ENCODE measurements around the gene CHID1. TPM values are rescaled to one million over a fixed set of nuclear protein-coding genes. Genes with fewer than 3 reads are reported as not detected.
A peak's percentile ranks its signal among the peaks of the same experiment; 100 is the strongest.

CHID1 gene
- total RNA-seq, 3 donors from 2014 or later, result 102 to 115 (median 104) TPM

DNA sequence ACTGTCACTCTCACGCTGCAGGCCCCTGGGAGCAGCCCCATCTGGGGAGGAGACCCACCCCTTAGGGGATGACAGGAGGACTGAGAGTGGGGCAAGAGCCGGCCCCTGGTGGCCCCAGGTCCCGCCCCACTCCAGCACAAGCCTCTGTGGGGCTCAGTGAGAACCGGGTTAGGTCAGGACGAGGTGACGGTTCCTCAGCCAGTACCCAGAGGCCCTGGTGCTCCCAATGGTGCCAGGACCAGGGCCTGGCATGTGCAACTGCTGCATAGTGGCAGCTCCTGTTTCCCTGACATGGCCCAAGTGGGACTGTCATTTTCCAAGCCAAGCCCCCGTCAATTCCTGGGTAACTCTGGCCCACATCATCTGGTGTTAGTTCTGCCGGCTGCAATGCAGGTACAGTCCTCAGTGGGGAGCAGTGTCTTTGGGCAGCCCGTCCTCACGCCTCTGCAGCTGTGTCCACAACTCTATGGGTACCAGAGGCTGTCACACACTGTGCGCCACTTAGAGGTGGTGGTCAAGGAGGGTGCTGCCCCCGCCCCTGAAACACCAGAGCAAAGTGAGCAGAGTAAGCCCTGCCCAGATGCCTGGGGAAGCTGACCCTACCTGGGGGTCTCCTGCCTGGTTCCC lies 15.9 kb downstream of the CHID1 start:
- Mint-ChIP-seq H3K4me1 (ENCODE audit: low read depth) (no peaks in the 10 kb centered on the region), H3K27me3 (ENCODE audit: low read depth) (no peaks in the 10 kb centered on the region), H3K36me3 (ENCODE audit: insufficient read depth) (no peaks in the 10 kb centered on the region), H3K9me3 (no peaks in the 10 kb centered on the region), H3K4me3 (no peak overlapping the region)
- no peak for ATAC-seq
- DNase-seq, result no peak

DNA sequence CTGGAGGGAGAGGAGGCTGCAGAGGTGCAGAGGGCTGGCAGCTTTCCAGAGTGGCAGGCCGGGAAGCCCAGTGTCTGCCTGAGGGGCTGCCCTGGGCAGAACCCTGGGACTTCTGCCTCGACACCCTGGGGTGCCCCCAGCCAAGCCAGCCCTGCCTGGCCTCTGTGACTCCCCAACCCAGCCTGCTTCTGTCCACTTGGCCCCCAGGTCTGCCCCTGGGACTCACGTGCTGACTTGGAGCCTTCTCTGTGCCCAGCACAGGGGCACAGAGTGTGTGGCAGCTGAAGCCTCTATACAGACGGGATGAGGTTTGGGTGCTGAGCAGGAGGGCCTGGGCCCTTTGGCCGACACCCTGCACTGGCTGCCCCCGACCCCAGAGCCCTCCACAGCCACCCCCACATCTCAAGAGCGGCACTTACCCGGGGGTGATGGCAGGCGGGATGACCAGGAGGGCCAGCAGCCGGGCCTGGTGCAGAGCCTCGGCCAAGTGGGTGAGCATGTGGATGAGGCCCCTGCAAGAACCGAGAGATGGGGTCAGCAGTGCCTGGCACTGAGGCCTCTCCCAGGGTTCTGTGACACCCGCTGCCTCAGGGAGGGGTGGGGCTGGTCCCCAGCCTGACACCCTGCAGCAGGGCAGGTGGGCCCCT lies 17.5 kb downstream of the CHID1 start:
- Mint-ChIP-seq H3K36me3 (ENCODE audit: insufficient read depth) (no peaks in the 10 kb centered on the region), H3K27me3 (ENCODE audit: low read depth) (no peaks in the 10 kb centered on the region), H3K9me3 (no peaks in the 10 kb centered on the region), H3K4me1 (ENCODE audit: low read depth) (no peaks in the 10 kb centered on the region), H3K4me3 (no peak overlapping the region)
- ATAC-seq (no peak), DNase-seq (no peak)

DNA sequence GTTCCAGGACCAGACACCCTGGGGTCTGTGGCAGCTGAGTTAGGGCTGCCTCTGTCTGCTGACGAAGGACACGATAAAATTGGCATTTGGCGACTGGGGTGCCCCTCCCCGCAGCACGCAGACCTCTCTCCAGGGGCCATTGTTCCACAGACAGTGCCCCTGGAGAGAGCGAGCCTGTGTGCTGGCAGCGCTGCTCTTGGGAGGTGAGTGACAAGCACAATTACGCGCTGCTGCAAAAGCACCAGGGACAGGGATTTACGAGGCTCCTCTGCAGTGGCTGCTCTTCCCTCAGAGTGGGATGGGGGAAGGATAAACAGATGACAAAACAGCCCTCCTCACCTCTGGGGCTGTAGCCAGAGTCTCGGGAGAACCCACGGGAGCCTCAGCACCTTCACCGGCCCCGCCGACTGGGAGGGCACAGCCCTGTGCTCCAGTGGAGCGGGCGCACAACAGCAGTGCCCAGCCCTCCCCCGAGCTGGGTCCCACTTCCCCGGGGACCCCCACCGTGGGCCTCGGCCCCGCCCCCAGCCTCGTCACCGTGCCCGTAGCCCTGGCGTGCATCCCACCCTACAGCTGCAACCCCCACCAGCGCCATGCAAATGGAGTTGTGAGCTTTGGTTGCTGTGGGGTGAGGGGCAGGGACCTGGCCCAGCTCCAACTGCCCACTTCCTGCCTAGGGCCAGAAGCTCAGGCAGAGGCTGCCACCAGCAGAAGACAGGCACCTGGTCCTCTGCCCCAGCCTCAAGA lies 19.6 kb downstream of the CHID1 start:
- peaks cover 9% of the 10 kb centered on the region for H3K36me3 Mint-ChIP-seq (ENCODE audit: insufficient read depth)
- H3K9me3 Mint-ChIP-seq, result no peaks in the 10 kb centered on the region
- H3K4me3 Mint-ChIP-seq, result no peak overlapping the region
- no peak for ATAC-seq
- no peaks in the 10 kb centered on the region for H3K4me1 Mint-ChIP-seq (ENCODE audit: low read depth)
- no peak for DNase-seq
- no peaks in the 10 kb centered on the region for H3K27me3 Mint-ChIP-seq (ENCODE audit: low read depth)

DNA sequence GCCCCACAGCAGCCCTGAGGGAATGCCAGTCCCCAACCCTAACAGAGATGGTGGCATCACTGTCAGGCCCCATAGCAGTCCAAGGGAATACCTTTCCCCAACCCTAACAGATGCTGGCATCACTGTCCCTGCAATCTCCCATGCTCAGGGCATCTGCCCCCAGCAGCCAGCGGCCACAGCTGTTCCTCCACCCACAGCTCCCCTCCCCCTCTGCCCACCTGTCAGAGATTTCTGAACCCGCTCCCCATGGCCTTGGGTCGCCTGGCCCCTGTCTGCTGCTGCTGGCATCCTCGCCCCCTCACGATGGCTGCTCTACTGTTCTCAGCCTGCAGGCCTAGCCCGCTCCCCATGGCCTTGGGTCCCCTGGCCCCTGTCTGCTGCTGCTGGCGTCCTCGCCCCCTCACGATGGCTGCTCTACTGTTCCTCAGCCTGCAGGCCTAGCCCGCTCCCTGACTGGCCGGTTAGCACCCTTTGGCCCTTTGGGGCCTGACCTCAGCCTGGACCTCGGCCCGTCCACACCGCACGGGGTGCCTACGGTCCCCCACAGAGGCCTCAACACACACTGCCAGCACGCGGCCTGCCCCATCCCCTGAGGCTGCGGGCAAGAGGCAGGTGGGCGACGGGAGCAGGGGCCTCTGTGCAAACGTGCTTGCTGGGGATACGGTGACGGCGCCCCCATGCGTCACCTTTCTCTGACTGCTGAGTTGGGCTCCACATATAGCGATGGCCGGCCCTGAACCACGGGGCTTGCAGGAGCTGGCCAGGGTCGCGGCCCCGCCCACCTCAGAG lies 20.7 kb downstream of the CHID1 start:
- H3K4me3 Mint-ChIP-seq, result no peak overlapping the region
- no peaks in the 10 kb centered on the region for H3K27me3 Mint-ChIP-seq (ENCODE audit: low read depth)
- H3K36me3 Mint-ChIP-seq (ENCODE audit: insufficient read depth), result peaks cover 9% of the 10 kb centered on the region
- no peaks in the 10 kb centered on the region for H3K4me1 Mint-ChIP-seq (ENCODE audit: low read depth)
- no peaks in the 10 kb centered on the region for H3K9me3 Mint-ChIP-seq
- DNase-seq (no peak), ATAC-seq (no peak)

DNA sequence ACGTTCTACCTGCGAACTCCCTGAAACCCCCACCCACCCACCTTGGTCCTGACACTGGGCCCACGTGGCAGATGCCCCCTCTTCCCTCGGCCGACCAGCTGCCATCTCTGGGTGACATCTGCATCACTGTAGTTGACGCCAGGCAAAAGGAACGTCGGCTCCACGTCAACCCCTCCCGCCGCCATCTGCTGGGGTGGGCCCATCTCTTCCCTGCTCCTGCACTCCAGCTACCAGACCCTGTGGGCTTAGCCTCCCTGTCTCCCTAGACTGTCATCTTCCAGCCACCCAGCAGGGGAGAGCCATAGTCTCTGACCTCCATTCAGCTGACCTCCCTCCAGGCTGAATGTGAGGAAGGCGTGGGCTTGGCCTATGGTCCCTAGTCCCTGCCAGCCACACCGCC lies 21.4 kb downstream of the CHID1 start:
- H3K4me1 Mint-ChIP-seq (ENCODE audit: low read depth), result no peaks in the 10 kb centered on the region
- H3K36me3 Mint-ChIP-seq (ENCODE audit: insufficient read depth), result peaks cover 9% of the 10 kb centered on the region
- H3K27me3 Mint-ChIP-seq (ENCODE audit: low read depth), result no peaks in the 10 kb centered on the region
- ATAC-seq (no peak), DNase-seq (no peak)
- no peaks in the 10 kb centered on the region for H3K9me3 Mint-ChIP-seq
- H3K4me3 Mint-ChIP-seq, result no peak overlapping the region

DNA sequence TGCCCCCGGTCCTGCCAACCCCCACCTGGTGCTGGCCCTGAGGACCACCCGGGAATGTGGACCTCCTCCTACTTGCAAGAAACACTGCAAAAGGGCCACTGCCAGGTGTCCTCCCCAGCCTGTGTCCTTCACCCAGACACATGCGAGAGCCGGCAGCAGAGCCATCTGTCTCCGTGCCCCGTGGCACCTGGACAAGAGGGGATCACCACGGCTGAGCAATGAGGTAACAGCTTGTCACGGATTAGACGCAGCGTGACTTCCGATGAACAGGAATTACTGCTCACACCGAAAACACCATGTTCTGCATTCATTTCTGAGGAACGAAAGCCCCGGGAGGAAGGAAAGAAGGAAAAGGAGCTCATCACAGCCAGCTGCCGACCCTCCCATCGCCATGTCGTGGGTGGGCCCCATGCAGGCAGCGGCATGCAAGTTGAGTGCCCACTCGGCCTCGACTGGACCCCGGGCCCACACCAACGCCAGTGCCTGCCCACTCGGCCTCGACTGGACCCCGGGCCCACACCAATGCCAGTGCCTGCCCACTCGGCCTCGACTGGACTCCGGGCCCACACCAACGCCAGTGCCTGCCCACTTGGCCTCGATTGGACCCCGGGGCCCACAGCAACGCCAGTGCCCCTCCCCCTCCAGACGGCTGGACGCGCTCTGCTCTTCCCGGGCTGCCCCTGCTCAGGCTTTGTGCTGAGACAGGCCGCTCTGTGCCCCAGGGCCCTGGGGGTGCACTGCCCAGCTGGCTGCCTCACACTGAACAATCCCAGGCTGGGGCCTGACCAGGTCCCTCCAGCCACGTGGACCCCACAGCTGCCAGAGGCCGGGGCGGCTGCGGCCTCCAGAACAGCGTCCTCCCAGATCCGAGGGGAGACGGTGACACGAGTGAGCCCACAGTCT lies 22.0 kb downstream of the CHID1 start:
- Mint-ChIP-seq H3K4me3 (no peak overlapping the region), H3K27me3 (ENCODE audit: low read depth) (no peaks in the 10 kb centered on the region), H3K36me3 (ENCODE audit: insufficient read depth) (peaks cover 9% of the 10 kb centered on the region), H3K9me3 (no peaks in the 10 kb centered on the region), H3K4me1 (ENCODE audit: low read depth) (no peaks in the 10 kb centered on the region)
- ATAC-seq (no peak), DNase-seq (no peak)

DNA sequence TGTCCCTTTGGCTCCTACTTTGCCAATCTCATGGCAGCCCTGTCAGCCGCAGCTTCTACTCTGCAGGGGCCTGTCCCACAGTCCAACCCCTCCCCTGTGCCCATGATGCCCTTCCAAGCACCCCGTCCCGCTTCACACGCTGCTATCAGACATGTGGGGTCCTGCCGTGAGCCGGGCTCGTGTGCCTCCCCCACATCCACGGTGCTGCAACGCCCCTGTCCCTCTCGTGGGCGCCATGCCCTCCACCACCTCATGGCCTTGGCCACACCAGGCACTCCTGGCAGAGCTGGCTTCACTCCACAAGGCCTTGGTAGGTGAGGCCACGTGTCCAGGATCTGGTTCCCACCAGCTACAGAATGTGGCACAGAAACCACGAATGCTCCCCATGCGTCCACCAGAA lies 23.0 kb downstream of the CHID1 start:
- Mint-ChIP-seq H3K27me3 (ENCODE audit: low read depth) (no peaks in the 10 kb centered on the region), H3K9me3 (no peaks in the 10 kb centered on the region), H3K36me3 (ENCODE audit: insufficient read depth) (peaks cover 9% of the 10 kb centered on the region), H3K4me3 (no peak overlapping the region), H3K4me1 (ENCODE audit: low read depth) (no peaks in the 10 kb centered on the region)
- ATAC-seq (no peak), DNase-seq (no peak)

DNA sequence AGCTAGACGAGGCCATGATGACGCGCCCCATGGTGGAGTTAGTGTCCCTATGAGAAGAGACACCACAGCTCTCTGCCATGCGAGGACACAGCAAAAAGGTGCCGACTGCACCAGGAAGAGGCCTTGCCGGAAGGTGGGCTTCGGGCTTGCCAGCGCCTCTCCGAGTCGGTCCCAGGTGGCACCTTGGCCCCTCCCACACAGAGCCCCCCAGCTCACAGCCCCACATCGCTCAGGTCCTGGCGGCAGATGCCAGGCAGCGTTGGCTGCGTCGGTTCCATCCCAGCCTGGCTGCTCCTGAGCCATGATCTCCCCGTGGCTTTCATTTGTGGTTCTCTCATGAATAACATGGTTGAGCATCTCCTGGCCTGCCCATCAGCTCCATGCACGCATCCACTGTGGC lies 24.0 kb downstream of the CHID1 start:
- no peaks in the 10 kb centered on the region for H3K4me1 Mint-ChIP-seq (ENCODE audit: low read depth)
- no peak for ATAC-seq

DNA sequence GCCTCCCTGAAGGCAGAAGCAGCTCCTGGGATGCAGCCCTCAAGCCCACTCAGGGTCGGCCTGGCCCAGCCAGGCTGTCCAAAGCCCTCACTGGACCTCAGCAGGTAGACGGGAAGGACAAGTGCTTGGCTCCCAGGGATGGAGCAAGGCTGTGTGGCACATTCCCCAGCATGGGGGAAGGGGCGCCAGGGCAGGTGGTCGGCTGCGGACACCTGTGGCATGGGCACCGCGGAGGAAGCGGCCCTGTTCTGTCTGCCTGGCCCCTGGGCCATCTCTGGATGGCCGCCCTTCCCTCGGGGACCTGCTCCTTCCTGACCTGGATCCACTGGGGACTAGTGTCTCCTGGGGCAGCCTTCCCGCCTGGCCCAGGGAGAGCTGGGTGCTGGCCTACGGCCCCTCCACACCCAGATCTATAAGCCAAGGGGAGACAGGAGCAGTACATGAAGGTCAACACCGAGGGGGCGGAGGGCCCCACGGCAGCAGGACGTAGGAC lies 26.0 kb downstream of the CHID1 start:
- no peak for DNase-seq
- peaks cover 18% of the 10 kb centered on the region for H3K36me3 Mint-ChIP-seq (ENCODE audit: insufficient read depth)
- no peak overlapping the region for H3K4me3 Mint-ChIP-seq
- no peaks in the 10 kb centered on the region for H3K4me1 Mint-ChIP-seq (ENCODE audit: low read depth)
- H3K27me3 Mint-ChIP-seq (ENCODE audit: low read depth), result no peaks in the 10 kb centered on the region
- no peaks in the 10 kb centered on the region for H3K9me3 Mint-ChIP-seq
- no peak for ATAC-seq

More for the DNA sequence above, 24.0 kb downstream of the CHID1 start:
- Mint-ChIP-seq H3K36me3 (ENCODE audit: insufficient read depth) (peaks cover 11% of the 10 kb centered on the region), H3K9me3 (no peaks in the 10 kb centered on the region), H3K27me3 (ENCODE audit: low read depth) (no peaks in the 10 kb centered on the region), H3K4me3 (no peak overlapping the region)
- DNase-seq, result no peak

DNA sequence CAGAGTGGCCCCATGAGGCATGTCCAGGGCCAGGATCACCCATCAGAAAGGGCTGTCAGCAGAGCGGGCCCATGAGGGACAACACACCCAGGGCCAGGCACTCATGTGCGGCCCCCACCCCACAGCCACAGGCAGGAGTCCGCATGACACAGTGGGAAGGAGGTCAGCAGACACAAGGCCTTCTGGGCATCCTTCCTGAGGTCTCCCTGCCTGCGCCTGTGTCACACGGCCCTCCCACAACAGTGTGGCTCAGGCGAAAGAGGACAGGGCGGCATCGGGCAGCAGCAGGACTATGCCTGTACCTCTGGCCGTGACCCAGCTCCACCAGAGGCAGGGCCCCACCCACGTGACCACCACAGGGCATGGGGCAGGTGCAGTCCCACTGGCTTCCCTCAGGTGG lies 27.1 kb downstream of the CHID1 start:
- no peak for DNase-seq
- no peak for ATAC-seq
- H3K4me1 Mint-ChIP-seq (ENCODE audit: low read depth), result no peaks in the 10 kb centered on the region
- H3K4me3 Mint-ChIP-seq, result no peak overlapping the region
- H3K36me3 Mint-ChIP-seq (ENCODE audit: insufficient read depth), result peaks cover 23% of the 10 kb centered on the region
- no peaks in the 10 kb centered on the region for H3K9me3 Mint-ChIP-seq
- H3K27me3 Mint-ChIP-seq (ENCODE audit: low read depth), result no peaks in the 10 kb centered on the region

DNA sequence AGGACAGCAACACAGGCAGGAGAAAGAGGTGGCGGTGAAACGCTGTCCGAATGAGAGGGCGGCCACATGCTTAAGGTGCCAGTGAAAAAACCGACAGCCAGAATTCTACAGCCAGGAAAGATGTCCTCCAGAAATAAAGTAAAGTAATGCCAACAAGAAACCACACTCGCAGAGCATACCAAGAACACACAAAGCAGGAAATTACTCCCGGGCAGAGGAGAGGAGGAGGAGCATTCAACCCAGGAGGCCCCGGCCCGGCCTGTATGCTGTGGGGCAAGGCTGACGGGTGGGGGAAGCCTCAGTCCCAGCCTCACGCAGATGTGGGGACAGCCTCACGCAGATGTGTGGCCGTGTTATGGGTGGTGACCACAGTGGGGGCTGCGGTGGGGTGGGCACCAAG lies 28.0 kb downstream of the CHID1 start:
- no peak overlapping the region for H3K4me3 Mint-ChIP-seq
- H3K9me3 Mint-ChIP-seq, result no peaks in the 10 kb centered on the region
- H3K4me1 Mint-ChIP-seq (ENCODE audit: low read depth), result no peaks in the 10 kb centered on the region
- DNase-seq, result no peak
- peaks cover 25% of the 10 kb centered on the region for H3K36me3 Mint-ChIP-seq (ENCODE audit: insufficient read depth)
- no peak for ATAC-seq
- no peaks in the 10 kb centered on the region for H3K27me3 Mint-ChIP-seq (ENCODE audit: low read depth)

DNA sequence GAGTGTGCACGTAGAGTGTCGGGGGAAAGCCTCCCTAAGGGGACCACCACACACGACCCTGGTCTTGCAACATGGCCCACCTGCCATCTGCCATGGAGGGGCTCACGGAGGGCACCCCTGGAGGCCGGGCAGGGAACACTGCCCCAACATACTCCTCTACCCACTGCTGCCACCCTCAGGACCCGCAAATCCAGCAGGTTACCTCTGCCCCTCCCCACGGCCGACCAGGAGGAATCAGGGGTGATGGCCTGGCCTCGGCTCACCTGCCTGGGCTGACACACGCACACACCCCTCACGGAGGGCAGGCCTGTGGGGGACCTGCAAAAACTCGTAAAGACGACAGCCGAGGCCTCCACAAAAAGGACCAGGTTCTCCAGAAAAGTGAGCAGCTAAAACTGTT lies 30.2 kb downstream of the CHID1 start:
- H3K4me1 Mint-ChIP-seq (ENCODE audit: low read depth), result no peaks in the 10 kb centered on the region
- no peak for DNase-seq
- no peaks in the 10 kb centered on the region for H3K9me3 Mint-ChIP-seq
- peaks cover 23% of the 10 kb centered on the region for H3K36me3 Mint-ChIP-seq (ENCODE audit: insufficient read depth)
- no peaks in the 10 kb centered on the region for H3K27me3 Mint-ChIP-seq (ENCODE audit: low read depth)
- no peak overlapping the region for H3K4me3 Mint-ChIP-seq
- ATAC-seq, result no peak

DNA sequence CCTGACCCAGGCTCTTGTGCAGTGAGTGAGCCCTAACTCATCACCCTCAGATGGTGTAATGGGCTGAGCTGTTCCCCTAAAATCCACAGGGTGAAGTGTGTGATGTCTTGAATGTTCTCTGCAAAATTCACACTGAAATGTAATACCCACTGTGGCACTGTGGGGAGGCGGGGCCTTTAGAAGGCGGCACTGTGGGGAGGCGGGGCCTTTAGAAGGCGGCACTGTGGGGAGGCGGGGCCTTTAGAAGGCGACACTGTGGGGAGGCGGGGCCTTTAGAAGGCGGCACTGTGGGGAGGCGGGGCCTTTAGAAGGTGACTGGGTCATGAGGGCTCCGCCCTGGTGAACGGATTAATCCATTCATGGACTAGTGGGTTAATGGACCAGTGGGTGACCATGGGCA lies 33.0 kb downstream of the CHID1 start:
- H3K9me3 Mint-ChIP-seq, result no peaks in the 10 kb centered on the region
- peaks cover 33% of the 10 kb centered on the region for H3K36me3 Mint-ChIP-seq (ENCODE audit: insufficient read depth)
- no peak overlapping the region for H3K4me3 Mint-ChIP-seq
- ATAC-seq (peak; percentile 66 to 74), DNase-seq (no peak)
- no peaks in the 10 kb centered on the region for H3K4me1 Mint-ChIP-seq (ENCODE audit: low read depth)
- no peaks in the 10 kb centered on the region for H3K27me3 Mint-ChIP-seq (ENCODE audit: low read depth)

All from activated T-cell treated with anti-CD3 and anti-CD28 coated beads, Interleukin-2, amount 50 U/mL, for 4 hours (primary cell).